GM12872 (cell line): ENCODE measurements around the gene RHOH.
A peak's percentile ranks its signal among the peaks of the same experiment; 100 is the strongest.

Experiments
- TF ChIP-seq, protein P1 (sequence below): IDR thresholded peaks from 3 replicates; pipeline ENCODE4 v1.5.1; 2011; ENCODE audit warnings: low read depth, mild to moderate bottlenecking, low read length, moderate library complexity; ENCODE audit not compliant: insufficient read depth

The RHOH gene

GRCh38 chr4:40216622-40217366 lies 20.0 kb downstream of the RHOH start:
- TF ChIP-seq, protein P1, sequence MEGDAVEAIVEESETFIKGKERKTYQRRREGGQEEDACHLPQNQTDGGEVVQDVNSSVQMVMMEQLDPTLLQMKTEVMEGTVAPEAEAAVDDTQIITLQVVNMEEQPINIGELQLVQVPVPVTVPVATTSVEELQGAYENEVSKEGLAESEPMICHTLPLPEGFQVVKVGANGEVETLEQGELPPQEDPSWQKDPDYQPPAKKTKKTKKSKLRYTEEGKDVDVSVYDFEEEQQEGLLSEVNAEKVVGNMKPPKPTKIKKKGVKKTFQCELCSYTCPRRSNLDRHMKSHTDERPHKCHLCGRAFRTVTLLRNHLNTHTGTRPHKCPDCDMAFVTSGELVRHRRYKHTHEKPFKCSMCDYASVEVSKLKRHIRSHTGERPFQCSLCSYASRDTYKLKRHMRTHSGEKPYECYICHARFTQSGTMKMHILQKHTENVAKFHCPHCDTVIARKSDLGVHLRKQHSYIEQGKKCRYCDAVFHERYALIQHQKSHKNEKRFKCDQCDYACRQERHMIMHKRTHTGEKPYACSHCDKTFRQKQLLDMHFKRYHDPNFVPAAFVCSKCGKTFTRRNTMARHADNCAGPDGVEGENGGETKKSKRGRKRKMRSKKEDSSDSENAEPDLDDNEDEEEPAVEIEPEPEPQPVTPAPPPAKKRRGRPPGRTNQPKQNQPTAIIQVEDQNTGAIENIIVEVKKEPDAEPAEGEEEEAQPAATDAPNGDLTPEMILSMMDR: no peak

DNA sequence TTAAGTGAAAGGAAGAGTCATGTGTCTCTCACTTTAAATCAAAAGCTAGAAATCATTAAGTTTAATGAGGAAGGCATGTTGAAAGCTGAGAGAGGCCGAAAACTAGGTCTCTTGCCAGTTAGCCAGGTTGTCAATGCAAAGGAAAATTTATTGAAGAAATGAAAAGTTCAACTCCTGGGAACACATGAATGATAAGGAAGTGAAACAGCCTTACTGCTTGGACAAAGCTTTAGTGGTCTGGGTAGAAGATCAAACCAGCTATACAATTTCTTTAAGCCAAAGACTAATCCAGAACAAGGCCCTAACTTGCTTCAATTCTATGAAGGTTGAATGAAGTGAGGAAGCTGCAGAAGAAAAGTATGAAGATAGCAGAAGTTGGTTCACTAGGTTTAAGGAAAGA lies 24.9 kb downstream of the RHOH start:
- TF ChIP-seq, protein P1: no peak

DNA sequence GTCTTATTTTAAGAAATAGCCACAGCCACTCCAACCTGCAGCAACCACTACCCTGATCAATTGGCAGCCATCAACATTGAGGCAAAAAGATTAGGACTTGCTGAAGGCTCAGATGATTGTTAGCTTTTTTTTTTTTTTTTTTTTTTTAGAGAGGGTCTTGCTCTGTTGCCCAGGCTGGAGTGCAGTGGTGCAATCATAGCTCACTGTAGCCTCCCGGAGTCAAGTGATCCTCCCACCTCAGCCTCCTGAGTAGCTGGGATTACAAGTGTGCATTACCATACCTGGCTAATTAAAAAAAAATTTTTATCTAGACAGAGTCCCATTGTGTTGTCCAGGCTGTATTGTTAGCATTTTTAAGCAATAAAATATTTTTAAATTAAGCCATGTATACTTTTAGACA lies 26.5 kb downstream of the RHOH start:
- TF ChIP-seq, protein P1: no peak

DNA sequence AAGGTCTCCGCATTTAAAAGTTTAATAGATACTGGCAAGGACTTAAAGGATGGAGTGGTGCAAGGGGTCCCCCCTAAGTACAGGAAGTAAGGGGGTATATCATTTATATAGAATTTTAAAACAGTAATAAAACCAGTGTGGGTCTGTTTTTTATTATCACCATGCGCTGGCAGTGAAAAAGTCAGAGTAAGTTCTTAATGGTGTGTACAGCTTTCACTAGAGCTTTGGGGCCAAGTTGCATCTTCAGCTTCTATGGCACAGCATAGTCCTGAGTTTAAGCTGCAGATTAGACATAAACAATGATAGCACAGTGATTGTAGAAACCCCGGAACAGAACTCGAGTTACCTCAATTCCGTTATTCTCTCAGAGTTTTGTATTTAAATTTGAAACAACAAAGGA lies 27.6 kb downstream of the RHOH start:
- TF ChIP-seq, protein P1: no peak

DNA sequence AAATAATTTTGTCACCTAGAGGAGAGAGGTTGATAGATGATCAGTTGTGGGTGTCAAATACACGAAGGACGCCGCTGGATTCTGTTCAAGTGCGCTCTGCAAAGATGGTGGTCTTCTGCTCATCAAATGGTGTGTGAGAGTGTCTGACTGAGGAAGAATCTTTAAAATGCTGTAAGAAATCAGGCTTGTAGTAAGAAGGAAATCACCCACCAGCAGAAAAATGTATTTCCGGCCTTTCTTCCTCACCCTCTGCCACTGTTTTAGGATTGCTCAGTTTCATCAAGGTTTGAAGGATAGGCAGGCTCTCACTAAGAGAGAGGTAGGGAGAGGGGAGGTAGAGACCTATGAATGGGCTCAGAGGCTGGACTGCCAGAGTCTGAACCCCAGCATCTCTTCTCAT lies 28.7 kb downstream of the RHOH start:
- TF ChIP-seq, protein P1: no peak

DNA sequence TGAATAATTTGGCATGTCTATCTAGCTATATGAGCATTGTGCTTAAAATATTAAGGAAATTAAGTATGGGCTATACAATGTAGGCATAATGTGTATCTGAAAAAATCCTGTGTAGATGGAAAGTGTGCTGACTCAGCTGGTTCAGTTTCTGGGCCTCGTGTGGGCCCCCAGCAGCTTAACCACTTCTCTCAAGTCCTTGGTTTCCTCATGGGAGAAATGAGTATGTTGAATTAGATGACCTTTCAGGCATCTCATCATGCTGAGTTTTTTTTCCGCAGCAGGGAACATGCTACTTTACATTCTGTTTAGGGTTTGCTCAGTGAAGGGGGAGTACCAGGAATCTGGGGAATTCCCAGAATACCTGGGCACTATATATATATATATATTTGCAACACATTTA lies 30.5 kb downstream of the RHOH start:
- TF ChIP-seq, protein P1: no peak

DNA sequence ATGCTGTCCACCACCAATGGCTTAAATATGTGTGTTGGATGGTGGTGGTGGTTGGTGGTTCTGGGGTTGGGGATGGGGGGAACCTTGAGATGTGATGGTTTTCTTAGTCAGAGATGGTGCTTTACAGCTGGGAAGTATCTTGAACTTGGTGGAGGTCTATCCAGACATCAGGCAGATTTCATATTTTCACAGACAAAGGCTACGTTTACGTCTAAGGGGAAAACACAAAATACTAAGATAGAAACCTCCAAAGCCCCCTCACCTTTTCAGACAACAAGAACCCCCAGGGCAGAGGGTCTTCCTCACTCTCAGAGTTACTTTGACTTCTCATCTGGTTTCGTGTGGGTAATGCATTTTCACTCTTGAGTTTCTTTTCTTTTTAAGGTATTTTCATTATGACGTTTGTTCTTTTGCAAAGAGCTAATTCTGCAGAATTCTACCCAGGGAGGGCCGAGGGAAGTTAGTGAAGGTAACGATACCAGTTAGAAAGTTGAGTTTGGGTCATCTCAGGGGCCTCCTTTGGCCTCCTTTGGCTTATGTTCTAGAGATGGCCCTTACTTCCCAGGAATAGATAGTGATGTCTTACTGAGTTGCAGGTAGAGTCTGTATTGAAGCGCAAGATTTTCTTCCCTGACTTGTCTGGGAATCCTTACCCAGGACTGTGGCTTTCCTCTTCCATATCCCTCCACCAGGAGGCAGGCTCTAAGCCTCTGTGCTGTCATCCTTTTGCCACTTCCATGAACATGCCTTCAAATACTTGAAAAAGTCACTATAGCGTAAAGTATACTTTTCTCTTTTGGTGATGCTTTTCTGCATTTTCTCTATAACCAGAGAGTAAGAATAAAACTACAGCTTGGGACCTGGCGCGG lies 31.9 kb downstream of the RHOH start:
- TF ChIP-seq, protein P1: peak; percentile 64; the same call in 2 of the 3 replicates
